ENCODE results near the gene MAK.
"Not testable (repeated sequence)": the region's sequence is repeated elsewhere in the genome, so short reads cannot be mapped to it uniquely, and the experiment has no call there.

MAK gene

GRCh38 chr6:10854922-10855632 lies 16.7 kb upstream of the MAK start:
- Histone ChIP-seq H3K9ac (ENCODE audit: low read depth, low read length) (no peak overlapping the region), H2AFZ (ENCODE audit: low read depth, low read length) (no peak overlapping the region), H3K27ac (ENCODE audit: low read length) (peak overlapping the region; percentile 13; the same call in 1 of the 2 replicates), H3K27me3 (ENCODE audit: insufficient read depth, low read length, poor library complexity) (no peaks in the 10 kb centered on the region), H3K79me2 (ENCODE audit: insufficient read depth, low read length) (no peaks in the 10 kb centered on the region), H4K20me1 (ENCODE audit: insufficient read depth, low read length) (no peaks in the 10 kb centered on the region), H3K4me1 (ENCODE audit: insufficient read depth, low read length) (peaks cover 10% of the 10 kb centered on the region), H3K36me3 (ENCODE audit: insufficient read depth, low read length) (no peaks in the 10 kb centered on the region), H3K4me3 (ENCODE audit: low read depth in 1 of 2, low read length in 2 of 2) (no peak overlapping the region), H3K4me2 (ENCODE audit: insufficient read depth, low read length) (no peak overlapping the region), H3K9me3 (ENCODE audit: insufficient read depth, low read length, severe bottlenecking) (peaks cover 10% of the 10 kb centered on the region)
- ATAC-seq (ENCODE audit: insufficient read depth, low read depth) (peak; percentile 97), DNase-seq (peak; percentile 76)
- TF ChIP-seq CTCF (IDR thresholded peaks at IDR 0.05; ENCODE audit: borderline replicate concordance, extremely low read depth, low read length, poor library complexity, severe bottlenecking) (no peak), EZH2 (IDR thresholded peaks at IDR 0.05; ENCODE audit: borderline replicate concordance, low read depth, low read length, severe bottlenecking) (no peak)

GRCh38 chr6:10853849-10854300 lies 15.5 kb upstream of the MAK start:
- Histone ChIP-seq H3K4me1 (ENCODE audit: insufficient read depth, low read length) (peaks cover 10% of the 10 kb centered on the region), H3K9me3 (ENCODE audit: insufficient read depth, low read length, severe bottlenecking) (peaks cover 10% of the 10 kb centered on the region)
- not testable (repeated sequence) for H3K4me3 ChIP-seq (ENCODE audit: low read depth in 1 of 2, low read length in 2 of 2); H3K9ac ChIP-seq (ENCODE audit: low read depth, low read length); DNase-seq; H2AFZ ChIP-seq (ENCODE audit: low read depth, low read length); H3K79me2 ChIP-seq (ENCODE audit: insufficient read depth, low read length); H4K20me1 ChIP-seq (ENCODE audit: insufficient read depth, low read length); ATAC-seq (ENCODE audit: insufficient read depth, low read depth); H3K27ac ChIP-seq (ENCODE audit: low read length); H3K27me3 ChIP-seq (ENCODE audit: insufficient read depth, low read length, poor library complexity); H3K36me3 ChIP-seq (ENCODE audit: insufficient read depth, low read length); H3K4me2 ChIP-seq (ENCODE audit: insufficient read depth, low read length)

GRCh38 chr6:10852361-10852960 lies 14.1 kb upstream of the MAK start:
- Histone ChIP-seq H3K27ac (ENCODE audit: low read length) (no peak overlapping the region), H2AFZ (ENCODE audit: low read depth, low read length) (no peak overlapping the region), H3K9me3 (ENCODE audit: insufficient read depth, low read length, severe bottlenecking) (peaks cover 10% of the 10 kb centered on the region), H3K36me3 (ENCODE audit: insufficient read depth, low read length) (no peaks in the 10 kb centered on the region), H4K20me1 (ENCODE audit: insufficient read depth, low read length) (no peaks in the 10 kb centered on the region), H3K79me2 (ENCODE audit: insufficient read depth, low read length) (no peaks in the 10 kb centered on the region), H3K27me3 (ENCODE audit: insufficient read depth, low read length, poor library complexity) (no peaks in the 10 kb centered on the region), H3K4me2 (ENCODE audit: insufficient read depth, low read length) (no peak overlapping the region), H3K4me1 (ENCODE audit: insufficient read depth, low read length) (peaks cover 10% of the 10 kb centered on the region), H3K4me3 (ENCODE audit: low read depth in 1 of 2, low read length in 2 of 2) (no peak overlapping the region), H3K9ac (ENCODE audit: low read depth, low read length) (no peak overlapping the region)
- no peak for DNase-seq
- TF ChIP-seq EZH2 (IDR thresholded peaks at IDR 0.05; ENCODE audit: borderline replicate concordance, low read depth, low read length, severe bottlenecking): no peak
- TF ChIP-seq CTCF (IDR thresholded peaks at IDR 0.05; ENCODE audit: borderline replicate concordance, extremely low read depth, low read length, poor library complexity, severe bottlenecking): no peak
- ATAC-seq (ENCODE audit: insufficient read depth, low read depth): no peak

- H3K4me2 ChIP-seq (ENCODE audit: insufficient read depth, low read length): no peak overlapping the region
- DNase-seq (no peak), ATAC-seq (ENCODE audit: insufficient read depth, low read depth) (no peak)
- no peak overlapping the region for H3K9ac ChIP-seq (ENCODE audit: low read depth, low read length)
- no peak overlapping the region for H2AFZ ChIP-seq (ENCODE audit: low read depth, low read length)
- TF ChIP-seq CTCF (IDR thresholded peaks at IDR 0.05; ENCODE audit: borderline replicate concordance, extremely low read depth, low read length, poor library complexity, severe bottlenecking) (no peak), EZH2 (IDR thresholded peaks at IDR 0.05; ENCODE audit: borderline replicate concordance, low read depth, low read length, severe bottlenecking) (no peak)
- H3K27ac ChIP-seq (ENCODE audit: low read length): no peak overlapping the region
- H3K4me1 ChIP-seq (ENCODE audit: insufficient read depth, low read length): peaks cover 10% of the 10 kb centered on the region
- no peaks in the 10 kb centered on the region for H4K20me1 ChIP-seq (ENCODE audit: insufficient read depth, low read length)
- no peaks in the 10 kb centered on the region for H3K27me3 ChIP-seq (ENCODE audit: insufficient read depth, low read length, poor library complexity)
- no peaks in the 10 kb centered on the region for H3K79me2 ChIP-seq (ENCODE audit: insufficient read depth, low read length)
- H3K4me3 ChIP-seq (ENCODE audit: low read depth in 1 of 2, low read length in 2 of 2): no peak overlapping the region
- H3K9me3 ChIP-seq (ENCODE audit: insufficient read depth, low read length, severe bottlenecking): peaks cover 10% of the 10 kb centered on the region
- no peaks in the 10 kb centered on the region for H3K36me3 ChIP-seq (ENCODE audit: insufficient read depth, low read length)
These were observed 12.4 kb upstream of the MAK start for GRCh38 chr6:10850728-10851127.

Measured in DND-41 (cell line).